Parathyroid adenoma (tissue), 2 donors: ENCODE results near the gene SPTBN1.
A peak's percentile ranks its signal among the peaks of the same experiment; 100 is the strongest.

Experiments
- H2AFZ ChIP-seq: fragments of 300-600 bp; sonication (generic); one replicate; pipeline ENCODE4 v1.7.0; 2017; ENCODE audit warnings: antibody characterized with exemption, mild to moderate bottlenecking
- H3K27ac ChIP-seq: fragments of 300-600 bp; sonication (generic); one replicate; pipeline ENCODE4 v1.7.0; 2017
- H3K27me3 ChIP-seq: fragments of 300-600 bp; sonication (generic); one replicate; pipeline ENCODE4 v1.7.0; 2017; ENCODE audit warnings: low read length; ENCODE audit not compliant: control insufficient read depth, insufficient read depth
- H3K36me3 ChIP-seq: fragments of 300-600 bp; sonication (generic); one replicate; pipeline ENCODE4 v1.7.0; 2017; ENCODE audit warnings: low read length; ENCODE audit not compliant: control insufficient read depth, insufficient read depth
- H3K4me1 ChIP-seq: fragments of 300-600 bp; sonication (generic); one replicate; pipeline ENCODE4 v1.7.0; 2017; ENCODE audit warnings: control low read depth
- H3K4me2 ChIP-seq: fragments of 300-600 bp; sonication (generic); one replicate; pipeline ENCODE4 v1.7.0; 2017; ENCODE audit warnings: low read length
- H3K4me3 ChIP-seq: fragments of 300-600 bp; sonication (generic); one replicate; pipeline ENCODE4 v1.7.0; 2017; ENCODE audit warnings: low read depth, low read length
- H3K79me2 ChIP-seq: fragments of 300-600 bp; sonication (generic); one replicate; pipeline ENCODE4 v1.7.0; 2017; ENCODE audit warnings: control low read depth
- H3K9ac ChIP-seq: fragments of 300-600 bp; sonication (generic); one replicate; pipeline ENCODE4 v1.7.0; 2017; ENCODE audit warnings: mild to moderate bottlenecking
- H3K9me3 ChIP-seq: fragments of 300-600 bp; sonication (generic); one replicate; pipeline ENCODE4 v1.7.0; 2017; ENCODE audit warnings: low read length; ENCODE audit not compliant: control insufficient read depth
- TF ChIP-seq, protein P1 (sequence below): fragments of 300-600 bp; sonication (generic); IDR thresholded peaks from one replicate; pipeline ENCODE4 v1.7.0; 2017; ENCODE audit warnings: antibody characterized with exemption, mild to moderate bottlenecking
- donor health status: primary hyperparathyroidism.

Gene SPTBN1

DNA sequence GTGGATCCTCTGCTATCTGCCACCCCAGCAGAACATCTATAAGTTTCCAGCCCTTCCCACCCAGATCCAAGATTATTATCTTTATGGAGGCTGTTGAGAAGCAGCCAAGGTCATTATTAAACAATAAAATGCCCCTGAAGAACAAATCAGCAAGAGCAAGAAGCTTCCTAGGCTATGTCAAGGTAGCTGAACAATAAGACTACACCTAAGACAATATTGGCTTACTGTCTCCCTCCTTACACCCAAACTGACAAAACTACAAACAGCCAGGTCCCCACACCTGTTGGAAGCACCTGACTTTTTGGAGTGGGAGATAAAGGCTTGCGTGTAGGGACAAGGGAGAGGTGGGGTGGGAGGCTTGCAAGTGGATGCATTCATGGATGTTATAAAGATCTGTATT lies 128.5 kb downstream of the SPTBN1 start:
- Histone ChIP-seq H3K9ac (no peak overlapping the region), H3K4me1 (peaks cover 13% of the 10 kb centered on the region), H3K4me2 (peak overlapping the region; percentile 4), H3K36me3 (no peaks in the 10 kb centered on the region), H3K27ac (no peak overlapping the region), H3K9me3 (no peaks in the 10 kb centered on the region), H2AFZ (no peak overlapping the region), H3K79me2 (peaks cover 79% of the 10 kb centered on the region), H3K4me3 (no peak overlapping the region), H3K27me3 (no peaks in the 10 kb centered on the region)
- TF ChIP-seq, protein P1, sequence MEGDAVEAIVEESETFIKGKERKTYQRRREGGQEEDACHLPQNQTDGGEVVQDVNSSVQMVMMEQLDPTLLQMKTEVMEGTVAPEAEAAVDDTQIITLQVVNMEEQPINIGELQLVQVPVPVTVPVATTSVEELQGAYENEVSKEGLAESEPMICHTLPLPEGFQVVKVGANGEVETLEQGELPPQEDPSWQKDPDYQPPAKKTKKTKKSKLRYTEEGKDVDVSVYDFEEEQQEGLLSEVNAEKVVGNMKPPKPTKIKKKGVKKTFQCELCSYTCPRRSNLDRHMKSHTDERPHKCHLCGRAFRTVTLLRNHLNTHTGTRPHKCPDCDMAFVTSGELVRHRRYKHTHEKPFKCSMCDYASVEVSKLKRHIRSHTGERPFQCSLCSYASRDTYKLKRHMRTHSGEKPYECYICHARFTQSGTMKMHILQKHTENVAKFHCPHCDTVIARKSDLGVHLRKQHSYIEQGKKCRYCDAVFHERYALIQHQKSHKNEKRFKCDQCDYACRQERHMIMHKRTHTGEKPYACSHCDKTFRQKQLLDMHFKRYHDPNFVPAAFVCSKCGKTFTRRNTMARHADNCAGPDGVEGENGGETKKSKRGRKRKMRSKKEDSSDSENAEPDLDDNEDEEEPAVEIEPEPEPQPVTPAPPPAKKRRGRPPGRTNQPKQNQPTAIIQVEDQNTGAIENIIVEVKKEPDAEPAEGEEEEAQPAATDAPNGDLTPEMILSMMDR = no peak

DNA sequence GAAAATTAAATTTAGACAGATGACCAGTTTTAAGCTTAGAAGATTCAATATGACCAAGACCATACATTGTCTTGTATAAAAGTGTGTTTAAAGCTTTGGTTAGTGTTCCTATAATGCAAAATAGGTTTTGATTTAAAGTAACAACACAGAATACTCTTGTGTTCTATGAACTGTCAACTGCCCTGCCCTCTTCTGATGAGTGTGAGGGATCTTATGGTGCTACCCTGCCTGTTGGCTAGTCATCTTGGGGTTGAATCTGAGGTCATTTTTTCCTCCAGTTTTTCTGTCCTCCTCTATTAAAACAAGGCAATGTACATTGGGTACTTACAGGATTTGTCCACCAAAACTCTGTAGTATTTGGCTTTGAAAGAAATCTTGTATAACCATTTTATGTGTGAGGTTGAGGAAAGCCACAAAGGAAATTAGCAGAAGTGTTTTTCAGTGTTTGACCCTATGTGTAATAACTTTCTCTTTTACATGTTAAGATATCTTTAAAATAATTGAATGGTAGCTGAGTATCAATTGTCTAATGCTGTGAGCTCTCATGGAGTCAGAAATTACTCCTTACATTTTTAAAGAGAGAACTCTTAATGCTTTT lies 129.1 kb downstream of the SPTBN1 start:
- Histone ChIP-seq H3K4me2 (peak overlapping the region; percentile 4), H3K4me3 (no peak overlapping the region), H3K27ac (no peak overlapping the region), H2AFZ (no peak overlapping the region), H3K4me1 (peaks cover 17% of the 10 kb centered on the region), H3K27me3 (no peaks in the 10 kb centered on the region), H3K9ac (no peak overlapping the region), H3K79me2 (peaks cover 75% of the 10 kb centered on the region), H3K9me3 (no peaks in the 10 kb centered on the region), H3K36me3 (no peaks in the 10 kb centered on the region)
- TF ChIP-seq, protein P1 = no peak

DNA sequence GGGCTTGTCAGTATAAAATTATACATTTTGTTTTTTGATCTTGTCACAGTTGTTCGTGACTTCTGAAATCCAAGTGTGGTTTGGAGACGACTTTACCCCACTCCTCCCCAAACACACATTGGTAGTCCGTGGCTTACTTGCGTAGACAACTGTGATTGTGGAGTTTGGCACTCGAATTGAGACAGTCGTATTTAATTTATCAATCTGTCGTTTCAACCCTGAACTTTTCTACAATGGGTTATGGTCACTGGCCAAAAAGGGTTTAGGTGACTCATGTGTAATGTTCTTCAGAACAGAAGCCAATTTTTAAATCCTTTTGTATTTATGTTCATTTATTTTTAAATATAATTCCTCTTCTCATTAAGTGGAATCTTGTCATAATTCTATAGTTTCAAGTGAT lies 129.9 kb downstream of the SPTBN1 start:
- Histone ChIP-seq H3K36me3 (no peaks in the 10 kb centered on the region), H2AFZ (no peak overlapping the region), H3K9me3 (no peaks in the 10 kb centered on the region), H3K4me3 (no peak overlapping the region), H3K4me2 (no peak overlapping the region), H3K27ac (no peak overlapping the region), H3K4me1 (peaks cover 21% of the 10 kb centered on the region), H3K27me3 (no peaks in the 10 kb centered on the region), H3K9ac (no peak overlapping the region), H3K79me2 (peaks cover 79% of the 10 kb centered on the region)
- TF ChIP-seq, protein P1 = no peak

DNA sequence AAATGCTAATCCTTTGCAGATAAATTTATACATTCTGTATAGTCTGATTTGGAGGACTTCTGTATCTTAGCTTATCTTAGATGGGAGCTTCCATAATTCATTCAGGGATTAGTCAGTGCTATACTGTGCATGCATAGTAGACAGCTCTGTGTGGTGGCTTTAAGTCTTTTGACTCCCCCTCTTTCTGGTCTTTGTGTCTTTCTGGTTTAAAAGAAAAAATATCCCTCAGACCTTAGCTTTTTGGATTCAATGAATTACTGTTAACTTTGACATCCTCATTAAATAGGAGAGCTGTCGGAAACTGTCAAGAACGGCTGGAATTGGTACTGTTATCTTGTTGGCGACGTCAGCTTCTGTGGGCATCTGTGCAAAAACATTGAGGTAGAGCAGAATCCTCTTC lies 130.4 kb downstream of the SPTBN1 start:
- Histone ChIP-seq H3K27ac (no peak overlapping the region), H3K36me3 (no peaks in the 10 kb centered on the region), H3K9ac (no peak overlapping the region), H3K4me2 (no peak overlapping the region), H3K79me2 (peaks cover 81% of the 10 kb centered on the region), H3K27me3 (no peaks in the 10 kb centered on the region), H3K9me3 (no peaks in the 10 kb centered on the region), H3K4me1 (peaks cover 21% of the 10 kb centered on the region), H2AFZ (no peak overlapping the region), H3K4me3 (no peak overlapping the region)
- TF ChIP-seq, protein P1 = no peak
